ENCODE data around the gene SPAG8. TPM values are rescaled to one million over a fixed set of nuclear protein-coding genes. Genes with fewer than 3 reads are reported as not detected.

SPAG8 gene
- total and polyA plus RNA-seq, 2 experiments from 2014 or later = 3.7 to 6.1 TPM

GRCh38 chr9:35790025-35790384 is 22.1 kb downstream of the SPAG8 start:
- no peak for TF ChIP-seq CTCF (IDR thresholded peaks at IDR 0.05; ENCODE audit: low read depth, low read length)
- H3K36me3 ChIP-seq = no peaks in the 10 kb centered on the region
- H3K27me3 ChIP-seq = no peaks in the 10 kb centered on the region
- no peak overlapping the region for H3K4me3 ChIP-seq
- DNase-seq (ENCODE audit: low read depth in 1 of 2, low spot score in 1 of 2) = no peak
- H3K27ac ChIP-seq = no peak overlapping the region
- peaks cover 17% of the 10 kb centered on the region for H3K4me1 ChIP-seq (ENCODE audit: low read depth)
- no peaks in the 10 kb centered on the region for H3K9me3 ChIP-seq (ENCODE audit: low read depth)

- H3K9me3 ChIP-seq (ENCODE audit: low read depth) = no peaks in the 10 kb centered on the region
- peaks cover 17% of the 10 kb centered on the region for H3K4me1 ChIP-seq (ENCODE audit: low read depth)
- DNase-seq (ENCODE audit: low read depth in 1 of 2, low spot score in 1 of 2) = no peak
- TF ChIP-seq CTCF (IDR thresholded peaks at IDR 0.05; ENCODE audit: low read depth, low read length) = no peak
- no peaks in the 10 kb centered on the region for H3K27me3 ChIP-seq
- no peak overlapping the region for H3K4me3 ChIP-seq
- H3K36me3 ChIP-seq = no peaks in the 10 kb centered on the region
- no peak overlapping the region for H3K27ac ChIP-seq
These were observed 22.5 kb downstream of the SPAG8 start for GRCh38 chr9:35789541-35789940.

- no peak for TF ChIP-seq CTCF (IDR thresholded peaks at IDR 0.05; ENCODE audit: low read depth, low read length)
- Histone ChIP-seq H3K27me3 (no peaks in the 10 kb centered on the region), H3K4me1 (ENCODE audit: low read depth) (no peaks in the 10 kb centered on the region), H3K4me3 (no peak overlapping the region), H3K36me3 (no peaks in the 10 kb centered on the region), H3K27ac (no peak overlapping the region), H3K9me3 (ENCODE audit: low read depth) (no peaks in the 10 kb centered on the region)
- DNase-seq (ENCODE audit: low read depth in 1 of 2, low spot score in 1 of 2) = no peak
These were observed 28.6 kb downstream of the SPAG8 start for GRCh38 chr9:35783418-35783817.

- no peak for TF ChIP-seq CTCF (IDR thresholded peaks at IDR 0.05; ENCODE audit: low read depth, low read length)
- no peak overlapping the region for H3K4me3 ChIP-seq
- no peaks in the 10 kb centered on the region for H3K36me3 ChIP-seq
- no peaks in the 10 kb centered on the region for H3K9me3 ChIP-seq (ENCODE audit: low read depth)
- H3K27ac ChIP-seq = no peak overlapping the region
- no peaks in the 10 kb centered on the region for H3K27me3 ChIP-seq
- no peaks in the 10 kb centered on the region for H3K4me1 ChIP-seq (ENCODE audit: low read depth)
- no peak for DNase-seq (ENCODE audit: low read depth in 1 of 2, low spot score in 1 of 2)
These were observed 31.0 kb downstream of the SPAG8 start for GRCh38 chr9:35781066-35781465.

GRCh38 chr9:35778496-35778895 is 33.6 kb downstream of the SPAG8 start:
- DNase-seq (ENCODE audit: low read depth in 1 of 2, low spot score in 1 of 2) = no peak
- peaks cover 6% of the 10 kb centered on the region for H3K4me1 ChIP-seq (ENCODE audit: low read depth)
- H3K36me3 ChIP-seq = no peaks in the 10 kb centered on the region
- no peak for TF ChIP-seq CTCF (IDR thresholded peaks at IDR 0.05; ENCODE audit: low read depth, low read length)
- no peak overlapping the region for H3K4me3 ChIP-seq
- H3K27ac ChIP-seq = no peak overlapping the region
- no peaks in the 10 kb centered on the region for H3K27me3 ChIP-seq
- no peaks in the 10 kb centered on the region for H3K9me3 ChIP-seq (ENCODE audit: low read depth)

- Histone ChIP-seq H3K4me3 (no peak overlapping the region), H3K27ac (no peak overlapping the region), H3K27me3 (no peaks in the 10 kb centered on the region), H3K9me3 (ENCODE audit: low read depth) (no peaks in the 10 kb centered on the region), H3K36me3 (no peaks in the 10 kb centered on the region), H3K4me1 (ENCODE audit: low read depth) (peaks cover 6% of the 10 kb centered on the region)
- TF ChIP-seq CTCF (IDR thresholded peaks at IDR 0.05; ENCODE audit: low read depth, low read length) = no peak
- no peak for DNase-seq (ENCODE audit: low read depth in 1 of 2, low spot score in 1 of 2)
These were observed 36.0 kb downstream of the SPAG8 start for GRCh38 chr9:35776018-35776417.

Measured in cardiac muscle cell (in vitro differentiated cells and primary cell).